RKO (cell line): ENCODE data around the gene DENND5B.
"Not testable (repeated sequence)": the region's sequence is repeated elsewhere in the genome, so short reads cannot be mapped to it uniquely, and the experiment has no call there.

Source experiments
- DNase-seq: peaks from one replicate; pipeline ENCODE4 v3.0.0-alpha.2; 2016; ENCODE audit warnings: low spot score

The DENND5B gene

DNA sequence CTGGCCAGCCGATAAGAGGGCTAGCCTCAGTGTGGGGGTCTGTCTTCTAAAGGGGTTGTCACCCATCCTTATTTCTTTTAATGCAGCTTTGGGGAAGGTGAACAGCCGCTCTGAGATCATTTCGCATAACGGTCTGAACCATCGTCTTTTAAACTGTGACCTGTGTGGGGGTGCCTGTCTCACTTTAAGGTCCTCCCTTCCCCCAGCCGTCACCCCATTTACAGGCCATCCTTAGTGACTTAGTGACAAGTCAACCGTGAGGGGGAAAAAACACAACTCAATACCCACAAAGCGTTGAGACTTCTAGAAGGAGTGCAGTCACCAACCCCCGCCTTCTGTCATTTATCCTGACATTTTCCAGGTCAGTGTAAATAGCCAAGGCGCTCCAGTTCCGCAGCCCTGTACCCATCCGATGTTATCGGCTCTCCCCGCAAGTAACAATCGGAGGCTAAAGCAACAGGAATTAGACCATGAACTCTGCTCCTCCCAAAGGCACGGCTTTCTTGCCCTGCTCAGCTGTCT is 505 bp upstream of the DENND5B start:
- DNase-seq: no peak

DNA sequence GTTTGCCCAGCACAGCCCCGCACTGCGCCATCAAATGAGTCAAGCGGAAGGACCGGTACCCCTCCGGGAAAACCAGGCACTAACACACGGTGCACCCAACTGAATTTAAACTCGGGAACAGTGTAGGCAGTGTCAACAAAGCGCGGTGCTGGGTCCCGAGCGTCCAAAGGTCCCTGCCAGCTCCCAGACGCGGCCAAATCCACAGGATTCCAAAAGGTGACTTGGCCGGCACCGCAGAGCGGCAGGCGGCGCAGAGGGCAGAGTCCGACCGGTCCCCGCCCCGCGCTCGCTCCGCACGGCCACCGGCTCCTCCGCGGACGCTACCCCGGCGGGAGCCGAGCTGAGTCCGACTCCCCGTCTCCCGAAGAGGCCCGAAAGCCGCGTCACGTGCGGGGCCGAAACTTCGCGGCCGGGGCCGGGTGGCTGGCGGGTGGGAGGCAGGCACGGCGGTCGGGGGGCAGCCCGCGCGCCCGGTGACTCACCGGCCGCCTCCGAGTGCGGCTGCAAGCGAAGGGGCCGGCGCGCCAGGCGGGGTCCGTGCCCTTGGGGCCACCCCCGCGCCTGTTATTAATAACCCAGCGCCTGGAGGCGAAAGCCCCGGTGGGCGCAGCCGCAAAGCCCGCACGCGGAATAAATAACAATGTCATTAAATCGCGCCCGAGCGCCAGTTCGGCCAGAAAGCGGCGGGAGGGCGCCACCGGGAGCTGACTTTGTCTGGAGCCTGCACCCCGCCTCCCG is 863 bp downstream of the DENND5B start:
- DNase-seq: peak; percentile 79

DNA sequence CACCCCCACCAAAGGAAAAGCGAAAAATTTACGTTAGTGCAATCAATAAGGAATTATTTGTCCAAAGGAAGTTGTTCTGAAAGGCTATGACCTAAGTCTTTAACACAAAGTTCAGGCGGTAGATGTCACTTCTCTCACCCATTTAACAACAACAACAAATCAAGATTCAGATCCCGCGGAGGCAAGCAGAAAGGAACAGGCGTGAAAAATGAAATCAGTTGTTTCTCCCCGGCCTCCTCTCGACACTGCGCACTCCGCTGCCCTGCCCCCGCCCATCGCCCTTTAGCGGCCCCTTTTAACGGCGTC is 1.4 kb downstream of the DENND5B start:
- no peak for DNase-seq

GRCh38 chr12:31588976-31589375 is 2.0 kb downstream of the DENND5B start:
- DNase-seq: no peak

DNA sequence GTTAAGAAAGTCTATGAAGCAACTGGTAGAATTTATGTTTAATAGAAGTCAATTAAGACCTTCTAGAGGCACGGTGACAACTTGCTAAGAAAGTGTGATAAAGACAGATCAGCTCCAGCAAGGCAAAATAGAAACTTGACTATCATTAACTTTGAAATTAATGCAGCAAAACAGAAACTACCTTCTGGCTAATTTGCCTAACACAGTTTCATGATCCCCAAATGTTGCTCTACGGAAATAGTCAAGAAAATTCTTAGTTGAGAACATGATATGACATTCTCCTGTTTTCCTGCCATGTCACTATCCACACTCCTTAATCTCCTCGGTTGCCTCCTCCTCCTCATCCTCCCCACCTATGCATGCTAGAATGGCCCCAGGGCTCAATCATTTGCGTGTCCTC is 4.2 kb downstream of the DENND5B start:
- no peak for DNase-seq

DNA sequence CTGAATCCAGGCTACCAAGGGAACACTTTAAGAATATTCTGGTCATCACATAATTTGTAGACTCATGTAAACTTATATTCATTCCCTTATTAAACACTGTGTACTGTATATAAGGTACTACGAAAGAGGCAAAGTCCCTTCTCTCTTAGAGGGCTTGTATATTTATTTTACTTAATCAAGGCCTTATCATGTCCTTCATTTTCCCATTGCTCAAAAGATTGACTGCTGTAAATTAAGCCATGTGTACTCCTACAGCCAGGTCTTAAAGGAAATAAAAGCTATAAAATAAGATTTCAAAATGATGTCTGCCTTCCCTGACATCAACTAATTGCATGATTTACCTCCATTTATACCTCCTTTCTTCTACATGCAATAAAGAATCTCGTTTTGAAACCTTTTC is 5.0 kb downstream of the DENND5B start:
- no peak for DNase-seq

GRCh38 chr12:31585271-31585670 is 5.7 kb downstream of the DENND5B start:
- DNase-seq: no peak

- DNase-seq: no peak
Measured at GRCh38 chr12:31584782-31585181, 6.2 kb downstream of the DENND5B start.

- no peak for DNase-seq
Measured at GRCh38 chr12:31583878-31584277, 7.1 kb downstream of the DENND5B start.

GRCh38 chr12:31582155-31582554 is 8.8 kb downstream of the DENND5B start:
- peak; percentile 23 for DNase-seq

- DNase-seq: no peak
Measured at GRCh38 chr12:31578632-31579031, 12.3 kb downstream of the DENND5B start.

GRCh38 chr12:31574803-31575575 is 15.9 kb downstream of the DENND5B start:
- DNase-seq: no peak

DNA sequence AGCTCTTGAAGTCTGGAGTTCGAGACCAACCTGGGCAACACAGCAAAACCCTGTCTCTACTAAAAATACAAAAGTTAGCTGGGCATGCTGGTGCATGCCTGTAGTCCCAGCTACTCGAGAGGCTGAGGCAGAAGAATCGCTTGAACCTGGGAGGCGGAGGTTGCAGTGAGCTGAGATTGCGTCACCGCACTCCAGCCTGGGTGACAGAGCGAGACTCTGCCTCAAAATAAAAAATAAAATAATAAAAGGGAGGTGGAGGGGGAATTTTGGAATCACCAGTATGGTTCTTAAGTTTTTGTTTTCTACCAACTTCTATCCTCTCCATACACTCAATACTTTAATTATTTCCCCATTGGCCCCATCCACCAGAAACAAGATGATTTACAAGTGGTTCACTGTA is 16.6 kb downstream of the DENND5B start:
- not testable (repeated sequence) for DNase-seq

DNA sequence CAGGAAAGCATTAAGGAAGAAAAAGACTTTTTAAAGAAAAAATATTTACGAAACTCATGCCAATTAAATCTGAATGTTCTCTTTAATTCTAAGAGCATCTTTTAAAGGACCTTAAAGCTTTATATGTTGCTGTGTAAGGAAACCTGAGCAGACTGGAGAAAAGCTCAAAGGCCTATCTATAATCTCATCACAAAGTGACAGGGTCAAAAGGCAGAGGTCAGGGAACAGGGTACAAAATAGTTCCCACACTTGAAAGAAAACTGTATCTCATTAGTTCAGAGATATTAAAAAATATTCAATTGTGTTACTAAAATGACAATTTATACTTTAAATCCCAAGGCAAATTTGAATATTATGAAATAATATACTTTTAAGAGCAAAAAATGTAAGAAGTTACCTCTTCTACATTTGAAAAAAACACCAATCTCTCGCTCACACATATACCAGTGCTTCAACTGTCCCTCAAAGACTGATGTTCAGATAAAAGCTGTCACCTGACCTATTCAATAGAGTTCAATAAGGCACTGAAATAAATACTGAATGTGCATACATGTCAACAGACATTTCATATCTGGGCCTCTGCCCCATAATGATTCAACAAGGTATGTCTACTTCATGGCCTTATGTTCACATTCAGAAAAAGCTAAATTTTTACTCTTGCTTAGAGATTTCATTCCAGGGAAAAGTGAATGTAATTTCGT is 17.9 kb downstream of the DENND5B start:
- no peak for DNase-seq

DNA sequence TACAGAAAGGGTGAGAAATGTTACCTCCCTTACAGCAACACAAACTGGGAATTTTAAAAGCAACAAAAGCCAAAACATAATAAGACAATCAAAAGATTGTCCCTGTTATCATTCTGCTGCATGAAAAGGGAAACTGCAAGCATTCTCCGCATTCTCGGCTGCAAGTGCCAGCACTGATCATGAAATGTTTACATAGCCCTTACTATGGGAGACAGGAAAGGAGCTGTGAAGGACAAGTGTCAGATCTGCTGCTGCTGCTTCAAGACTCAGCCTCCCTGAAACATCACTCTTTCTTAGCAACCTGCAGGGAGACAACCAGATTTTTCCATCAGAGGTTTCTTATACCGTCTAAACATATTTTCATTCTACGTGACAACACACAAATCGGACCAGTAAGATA is 20.1 kb downstream of the DENND5B start:
- no peak for DNase-seq

- DNase-seq: not testable (repeated sequence)
Measured at GRCh38 chr12:31569517-31569916, 21.4 kb downstream of the DENND5B start.

- DNase-seq: no peak
Measured at GRCh38 chr12:31568498-31568897, 22.4 kb downstream of the DENND5B start.

GRCh38 chr12:31567029-31567428 is 23.9 kb downstream of the DENND5B start:
- DNase-seq: no peak

GRCh38 chr12:31566547-31566946 is 24.4 kb downstream of the DENND5B start:
- no peak for DNase-seq

DNA sequence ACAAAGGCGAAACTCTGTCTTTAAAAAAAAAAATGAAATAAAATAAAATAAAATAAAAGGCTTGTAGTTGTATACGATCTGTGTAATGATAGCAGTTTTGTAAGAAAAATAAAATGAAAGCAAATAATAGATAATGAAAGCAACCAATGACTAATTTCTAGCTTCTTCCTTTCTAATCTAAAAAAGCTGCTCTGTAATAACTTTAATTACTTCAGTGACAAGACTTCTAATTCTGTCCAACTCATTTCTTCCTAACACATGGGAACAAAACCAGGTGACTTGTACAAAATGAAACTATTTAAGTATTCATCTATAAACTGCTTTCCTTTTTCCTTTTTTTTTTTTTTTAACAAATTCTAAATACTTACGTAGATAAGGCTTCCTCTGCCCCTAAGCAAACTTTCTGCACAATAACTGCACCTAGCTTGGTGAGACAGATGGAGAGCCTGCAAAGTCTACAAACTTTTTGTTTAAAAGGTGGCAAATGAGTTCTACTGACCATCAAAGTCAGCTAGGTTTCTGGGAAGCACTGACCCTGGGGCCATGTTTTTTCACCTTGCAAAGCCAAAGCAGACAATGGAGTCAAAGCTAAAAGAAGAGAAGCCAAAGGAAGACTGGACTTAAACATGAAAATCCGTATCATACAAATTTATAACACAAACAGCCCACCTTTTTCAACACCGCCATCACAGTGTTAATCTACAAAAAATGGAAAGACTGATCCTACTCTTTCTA is 28.2 kb downstream of the DENND5B start:
- no peak for DNase-seq

DNA sequence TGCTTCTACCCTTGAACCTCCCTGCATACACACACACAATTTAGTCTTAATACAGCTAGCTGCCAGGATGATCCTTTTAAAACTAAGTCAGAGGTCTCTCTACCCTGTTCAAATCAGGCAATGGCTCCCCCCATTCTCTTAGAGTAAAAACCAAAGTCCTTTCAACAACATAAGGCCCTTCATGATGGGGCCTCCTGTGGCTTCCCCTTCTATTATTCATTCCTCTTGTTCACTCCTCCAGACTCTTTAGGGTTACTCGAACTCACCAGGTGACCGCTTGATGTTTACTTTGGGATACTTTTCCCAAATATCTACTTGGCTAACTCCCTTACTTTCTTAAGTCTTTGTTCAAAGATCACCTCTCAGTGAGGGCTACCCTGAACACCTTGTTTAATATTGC is 30.4 kb downstream of the DENND5B start:
- no peak for DNase-seq

DNA sequence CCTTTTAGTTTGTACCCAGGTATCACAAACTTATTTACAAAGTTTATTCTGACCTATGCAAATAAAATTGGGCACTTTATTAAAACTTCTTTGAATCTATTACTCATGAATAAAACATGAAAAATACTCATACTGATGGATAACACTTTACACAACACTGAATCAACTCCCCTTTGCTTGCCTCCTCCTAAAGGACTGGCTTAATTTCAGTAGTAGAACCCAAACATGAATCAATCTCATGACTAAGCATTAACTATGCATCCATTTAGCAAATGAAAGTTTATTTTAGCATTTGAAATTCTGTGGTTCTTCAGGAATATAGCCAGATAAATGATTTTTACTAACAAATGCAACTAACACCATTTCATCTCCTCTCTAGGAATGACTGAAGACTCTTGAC is 32.4 kb downstream of the DENND5B start:
- no peak for DNase-seq
